Measurements from ENCODE around the gene PLXNB1.
"Not testable (repeated sequence)": the region's sequence is repeated elsewhere in the genome, so short reads cannot be mapped to it uniquely, and the experiment has no call there.

The PLXNB1 gene

GRCh38 chr3:48405343-48405881 is 24.5 kb downstream of the PLXNB1 start:
- no peak for DNase-seq (ENCODE audit: extremely low read depth, low read depth)
- TF ChIP-seq CTCF (IDR thresholded peaks at IDR 0.05; ENCODE audit: low read depth, low read length): no peak

- no peak for TF ChIP-seq CTCF (IDR thresholded peaks at IDR 0.05; ENCODE audit: low read depth, low read length)
- no peak for DNase-seq (ENCODE audit: extremely low read depth, low read depth)
These were observed 25.2 kb downstream of the PLXNB1 start for GRCh38 chr3:48404440-48405342.

GRCh38 chr3:48403533-48404439 is 26.1 kb downstream of the PLXNB1 start:
- TF ChIP-seq CTCF (IDR thresholded peaks at IDR 0.05; ENCODE audit: low read depth, low read length): no peak
- DNase-seq (ENCODE audit: extremely low read depth, low read depth): no peak

GRCh38 chr3:48402907-48403306 is 27.0 kb downstream of the PLXNB1 start:
- DNase-seq (ENCODE audit: extremely low read depth, low read depth): no peak
- TF ChIP-seq CTCF (IDR thresholded peaks at IDR 0.05; ENCODE audit: low read depth, low read length): no peak

- peak; percentile 67 for DNase-seq (ENCODE audit: extremely low read depth, low read depth)
- no peak for TF ChIP-seq CTCF (IDR thresholded peaks at IDR 0.05; ENCODE audit: low read depth, low read length)
These were observed 27.6 kb downstream of the PLXNB1 start for GRCh38 chr3:48402281-48402732.

GRCh38 chr3:48401434-48401901 is 28.4 kb downstream of the PLXNB1 start:
- DNase-seq (ENCODE audit: extremely low read depth, low read depth): not testable (repeated sequence)

GRCh38 chr3:48400824-48401433 is 29.0 kb downstream of the PLXNB1 start:
- DNase-seq (ENCODE audit: extremely low read depth, low read depth): peak; percentile 16

More at GRCh38 chr3:48400824-48401433, 29.0 kb downstream of the PLXNB1 start:
- TF ChIP-seq CTCF (IDR thresholded peaks at IDR 0.05; ENCODE audit: low read depth, low read length): peak; percentile 69
